ENCODE results near the gene BCL7C.

GRCh38 chr16:30896889-30897733 lies 3.2 kb upstream of the BCL7C start:
- TF ChIP-seq EZH2 (IDR thresholded peaks at IDR 0.05) = no peak
- TF ChIP-seq FOXP2 (optimal IDR thresholded peaks at IDR 0.05; ENCODE audit: control extremely low read depth, extremely low read length, insufficient read depth) = no peak
